Measurements from ENCODE around the gene KCNMA1. TPM values are rescaled to one million over a fixed set of nuclear protein-coding genes. Genes with fewer than 3 reads are reported as not detected.

Gene KCNMA1
- total RNA-seq, 2 experiments from 2014 or later: not detected

DNA sequence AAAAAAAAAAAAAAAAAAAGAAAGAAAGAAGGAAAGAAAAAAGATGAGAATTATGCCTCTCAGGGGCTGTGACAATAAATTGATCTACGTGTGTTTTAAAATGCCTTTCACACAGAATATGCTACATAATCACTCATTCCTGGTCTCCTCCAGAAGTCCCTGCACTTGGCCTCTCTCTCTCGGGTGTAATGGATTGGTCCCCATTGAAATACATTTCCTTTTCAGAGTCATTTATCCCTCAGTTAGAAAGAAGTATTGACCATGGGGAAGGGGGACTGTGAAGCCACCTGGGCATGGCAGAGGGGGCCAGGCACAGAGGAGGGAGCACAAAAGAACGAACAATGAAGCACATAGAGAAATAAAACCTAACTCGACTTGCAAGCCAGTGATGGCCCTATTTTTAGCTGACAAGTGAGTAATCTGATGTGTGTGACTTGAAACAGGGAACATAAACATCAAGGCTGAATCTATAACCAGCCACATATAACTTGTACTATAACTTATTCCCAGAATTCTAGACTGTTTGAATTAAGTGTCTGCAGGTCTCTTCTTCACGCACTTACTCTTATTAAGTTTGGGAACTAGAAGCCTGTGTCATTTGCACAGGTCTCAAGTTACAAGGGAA, 490.8 kb downstream of the KCNMA1 start:
- ChIA-PET POLR2A (no interaction called here), CTCF (no interaction called here)
- intact Hi-C loops (cut with micrococcal nuclease): no loop called here
- peaks cover 1% of the 10 kb centered on the region for H3K27me3 Mint-ChIP-seq
- H3K4me1 Mint-ChIP-seq (ENCODE audit: low read depth): no peaks in the 10 kb centered on the region
- no peaks in the 10 kb centered on the region for H3K36me3 Mint-ChIP-seq
- no peak overlapping the region for H3K4me3 Mint-ChIP-seq
- H3K27ac Mint-ChIP-seq: no peak overlapping the region
- no peaks in the 10 kb centered on the region for H3K9me3 Mint-ChIP-seq
- no peak for DNase-seq

- H3K4me1 Mint-ChIP-seq (ENCODE audit: low read depth): no peaks in the 10 kb centered on the region
- no peak overlapping the region for H3K4me3 Mint-ChIP-seq
- DNase-seq: no peak
- CTCF ChIA-PET: no interaction called here
- intact Hi-C loops (cut with micrococcal nuclease): no loop called here
- H3K36me3 Mint-ChIP-seq: no peaks in the 10 kb centered on the region
- no peaks in the 10 kb centered on the region for H3K9me3 Mint-ChIP-seq
- H3K27ac Mint-ChIP-seq: no peak overlapping the region
- H3K27me3 Mint-ChIP-seq: peaks cover 1% of the 10 kb centered on the region
- POLR2A ChIA-PET: no interaction called here
Measured at GRCh38 chr10:77144656-77145055, 493.0 kb downstream of the KCNMA1 start.

GRCh38 chr10:77139252-77140160, 498.1 kb downstream of the KCNMA1 start:
- ChIA-PET CTCF (no interaction called here), POLR2A (no interaction called here)
- no peak overlapping the region for H3K4me3 Mint-ChIP-seq
- H3K4me1 Mint-ChIP-seq (ENCODE audit: low read depth): no peaks in the 10 kb centered on the region
- H3K9me3 Mint-ChIP-seq: no peaks in the 10 kb centered on the region
- H3K36me3 Mint-ChIP-seq: no peaks in the 10 kb centered on the region
- intact Hi-C loops (cut with micrococcal nuclease): no loop called here
- peaks cover 1% of the 10 kb centered on the region for H3K27me3 Mint-ChIP-seq
- H3K27ac Mint-ChIP-seq: no peak overlapping the region
- DNase-seq: no peak

DNA sequence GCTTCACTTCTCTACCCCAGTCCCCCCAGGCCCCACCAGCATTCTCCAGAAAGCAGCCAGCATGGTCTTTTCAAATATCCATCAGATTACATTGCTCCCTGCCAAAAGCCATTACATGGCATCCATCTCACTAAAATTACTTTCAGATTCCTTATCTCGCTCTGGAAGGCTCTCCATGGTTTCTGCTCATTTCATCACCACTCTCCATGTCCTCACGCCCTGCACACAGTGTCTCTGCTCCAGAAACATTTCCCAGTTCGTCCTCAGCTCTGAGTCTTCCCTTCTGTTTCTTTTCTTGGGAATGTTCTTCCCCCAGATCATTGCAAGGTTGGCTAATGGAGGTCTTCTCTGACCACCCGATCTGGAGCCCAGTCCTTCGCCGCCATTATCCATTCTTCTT, 499.1 kb downstream of the KCNMA1 start:
- H3K27ac Mint-ChIP-seq: no peak overlapping the region
- ChIA-PET CTCF (no interaction called here), POLR2A (no interaction called here)
- H3K4me3 Mint-ChIP-seq: no peak overlapping the region
- no peaks in the 10 kb centered on the region for H3K4me1 Mint-ChIP-seq (ENCODE audit: low read depth)
- H3K36me3 Mint-ChIP-seq: no peaks in the 10 kb centered on the region
- H3K9me3 Mint-ChIP-seq: no peaks in the 10 kb centered on the region
- DNase-seq: no peak
- peaks cover 1% of the 10 kb centered on the region for H3K27me3 Mint-ChIP-seq
- intact Hi-C loops (cut with micrococcal nuclease): no loop called here

DNA sequence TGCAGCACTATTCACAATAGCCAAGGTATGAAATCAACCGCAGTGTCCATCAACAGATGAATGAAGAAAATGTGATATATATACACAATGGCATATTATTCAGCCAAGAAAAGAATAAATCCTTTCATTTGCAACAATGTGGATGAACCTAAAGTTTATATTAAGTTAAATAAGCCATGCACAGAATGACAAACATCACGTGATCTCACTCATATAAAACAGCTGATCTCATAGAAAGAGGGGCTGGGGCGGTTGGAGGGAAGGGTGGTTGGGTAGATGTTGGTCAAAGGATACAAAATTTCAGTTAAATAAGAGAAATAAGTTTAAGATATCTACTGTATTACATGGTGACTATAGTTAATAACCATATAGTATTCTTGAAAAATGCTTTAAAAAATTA, 502.1 kb downstream of the KCNMA1 start:
- intact Hi-C loops (cut with micrococcal nuclease): no loop called here
- peaks cover 5% of the 10 kb centered on the region for H3K27me3 Mint-ChIP-seq
- POLR2A ChIA-PET: no interaction called here
- no peaks in the 10 kb centered on the region for H3K36me3 Mint-ChIP-seq
- H3K4me3 Mint-ChIP-seq: no peak overlapping the region
- CTCF ChIA-PET: interaction anchor here (1.0 kb wide), 1 partner anchor 31 kb away, joined by 4 read pairs; no protein-coding TSS in a partner anchor
- H3K27ac Mint-ChIP-seq: no peak overlapping the region
- H3K4me1 Mint-ChIP-seq (ENCODE audit: low read depth): no peaks in the 10 kb centered on the region
- no peak for DNase-seq
- no peaks in the 10 kb centered on the region for H3K9me3 Mint-ChIP-seq

DNA sequence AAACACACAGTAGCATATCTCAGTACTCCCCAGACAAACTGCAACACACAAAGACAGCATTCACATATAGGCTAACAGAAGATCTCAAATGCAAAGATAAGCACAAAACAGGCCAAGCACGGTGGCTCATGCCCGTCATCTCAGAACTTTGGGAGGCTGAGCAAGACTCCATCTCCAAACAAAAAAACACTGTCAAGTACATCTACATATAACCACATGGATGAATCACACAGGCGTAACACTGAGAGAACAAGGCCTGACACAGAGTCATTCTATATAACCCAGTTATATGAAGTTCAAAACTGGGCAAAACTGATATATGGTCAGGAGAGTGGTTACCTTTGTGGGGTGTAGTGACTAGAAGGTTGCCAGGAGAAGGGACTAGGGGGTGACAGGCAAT, 506.4 kb downstream of the KCNMA1 start:
- Mint-ChIP-seq H3K27me3 (peaks cover 9% of the 10 kb centered on the region), H3K27ac (no peak overlapping the region), H3K36me3 (no peaks in the 10 kb centered on the region), H3K4me3 (no peak overlapping the region), H3K4me1 (ENCODE audit: low read depth) (no peaks in the 10 kb centered on the region), H3K9me3 (no peaks in the 10 kb centered on the region)
- ChIA-PET POLR2A (no interaction called here), CTCF (no interaction called here)
- DNase-seq: no peak
- intact Hi-C loops (cut with micrococcal nuclease): no loop called here

DNA sequence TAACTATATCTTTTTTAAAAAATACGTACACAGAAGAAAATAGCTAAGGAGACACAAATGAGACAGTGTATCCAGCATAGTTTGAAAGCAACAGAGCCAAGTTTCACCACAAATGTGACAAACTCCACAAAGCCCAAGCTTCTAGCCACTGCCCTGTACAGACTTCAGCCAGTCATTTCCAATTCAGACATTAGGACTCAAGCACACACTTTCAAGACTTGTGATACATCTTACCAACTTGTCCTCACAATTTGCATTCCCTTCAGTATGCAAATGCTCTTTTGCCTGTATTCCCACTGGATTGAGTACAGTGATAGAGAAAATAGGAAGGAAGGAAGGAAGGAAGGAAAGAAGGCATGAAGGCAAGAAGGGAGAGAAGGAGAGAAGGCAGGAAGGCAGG, 510.4 kb downstream of the KCNMA1 start:
- H3K27ac Mint-ChIP-seq: no peak overlapping the region
- H3K27me3 Mint-ChIP-seq: peaks cover 9% of the 10 kb centered on the region
- no peak for DNase-seq
- CTCF ChIA-PET: no interaction called here
- H3K36me3 Mint-ChIP-seq: no peaks in the 10 kb centered on the region
- intact Hi-C loops (cut with micrococcal nuclease): no loop called here
- H3K4me3 Mint-ChIP-seq: no peak overlapping the region
- no peaks in the 10 kb centered on the region for H3K4me1 Mint-ChIP-seq (ENCODE audit: low read depth)
- no peaks in the 10 kb centered on the region for H3K9me3 Mint-ChIP-seq
- POLR2A ChIA-PET: no interaction called here

DNA sequence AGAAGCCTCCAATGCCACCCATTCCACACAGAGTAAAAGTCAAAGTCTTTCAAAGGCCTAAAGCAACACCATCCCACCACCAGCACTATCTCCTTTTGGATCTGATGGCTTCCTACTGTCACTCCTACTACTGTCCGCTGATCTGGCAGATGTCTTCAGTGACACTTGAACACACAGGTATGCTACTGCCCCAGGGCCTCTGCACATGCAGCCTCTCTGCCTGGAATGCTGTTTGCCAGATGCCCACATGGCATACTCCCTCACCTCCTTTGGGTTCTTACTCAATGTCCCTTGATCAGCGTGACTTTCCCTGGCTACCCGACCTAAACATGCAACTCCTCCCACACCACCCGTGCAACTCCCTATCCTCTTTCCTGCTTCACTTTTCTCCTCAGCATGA, 512.4 kb downstream of the KCNMA1 start:
- H3K4me3 Mint-ChIP-seq: no peak overlapping the region
- no peaks in the 10 kb centered on the region for H3K4me1 Mint-ChIP-seq (ENCODE audit: low read depth)
- intact Hi-C loops (cut with micrococcal nuclease): no loop called here
- H3K36me3 Mint-ChIP-seq: no peaks in the 10 kb centered on the region
- POLR2A ChIA-PET: no interaction called here
- H3K27ac Mint-ChIP-seq: no peak overlapping the region
- DNase-seq: no peak
- H3K27me3 Mint-ChIP-seq: peaks cover 3% of the 10 kb centered on the region
- CTCF ChIA-PET: no interaction called here
- H3K9me3 Mint-ChIP-seq: no peaks in the 10 kb centered on the region

DNA sequence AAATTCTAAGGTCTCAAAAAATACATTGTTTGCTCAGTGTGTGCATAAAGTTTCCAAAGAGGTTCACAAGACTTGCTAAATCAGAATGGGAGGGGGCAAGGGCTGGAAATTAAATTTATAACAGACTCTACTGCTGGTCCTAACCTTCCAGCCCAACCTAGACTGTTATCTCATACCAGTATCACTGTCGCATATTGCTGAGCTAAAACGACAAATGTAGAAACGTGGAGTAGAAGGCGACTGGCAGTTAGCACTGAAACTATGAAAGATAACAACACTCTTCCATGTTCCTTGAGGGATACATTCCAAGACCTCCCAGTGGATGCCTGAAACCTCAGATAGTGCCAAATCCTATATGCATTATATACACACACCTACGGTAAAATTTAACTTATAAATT, 514.3 kb downstream of the KCNMA1 start:
- peaks cover 3% of the 10 kb centered on the region for H3K27me3 Mint-ChIP-seq
- no peak for DNase-seq
- H3K27ac Mint-ChIP-seq: no peak overlapping the region
- ChIA-PET POLR2A (no interaction called here), CTCF (no interaction called here)
- no peaks in the 10 kb centered on the region for H3K9me3 Mint-ChIP-seq
- intact Hi-C loops (cut with micrococcal nuclease): no loop called here
- H3K36me3 Mint-ChIP-seq: no peaks in the 10 kb centered on the region
- H3K4me1 Mint-ChIP-seq (ENCODE audit: low read depth): no peaks in the 10 kb centered on the region
- H3K4me3 Mint-ChIP-seq: no peak overlapping the region

- Mint-ChIP-seq H3K27me3 (no peaks in the 10 kb centered on the region), H3K9me3 (no peaks in the 10 kb centered on the region), H3K4me3 (no peak overlapping the region), H3K27ac (no peak overlapping the region), H3K36me3 (no peaks in the 10 kb centered on the region), H3K4me1 (ENCODE audit: low read depth) (no peaks in the 10 kb centered on the region)
- CTCF ChIA-PET: no interaction called here
- no peak for DNase-seq
- POLR2A ChIA-PET: no interaction called here
- intact Hi-C loops (cut with micrococcal nuclease): no loop called here
Measured at GRCh38 chr10:77121829-77122228, 515.8 kb downstream of the KCNMA1 start.

DNA sequence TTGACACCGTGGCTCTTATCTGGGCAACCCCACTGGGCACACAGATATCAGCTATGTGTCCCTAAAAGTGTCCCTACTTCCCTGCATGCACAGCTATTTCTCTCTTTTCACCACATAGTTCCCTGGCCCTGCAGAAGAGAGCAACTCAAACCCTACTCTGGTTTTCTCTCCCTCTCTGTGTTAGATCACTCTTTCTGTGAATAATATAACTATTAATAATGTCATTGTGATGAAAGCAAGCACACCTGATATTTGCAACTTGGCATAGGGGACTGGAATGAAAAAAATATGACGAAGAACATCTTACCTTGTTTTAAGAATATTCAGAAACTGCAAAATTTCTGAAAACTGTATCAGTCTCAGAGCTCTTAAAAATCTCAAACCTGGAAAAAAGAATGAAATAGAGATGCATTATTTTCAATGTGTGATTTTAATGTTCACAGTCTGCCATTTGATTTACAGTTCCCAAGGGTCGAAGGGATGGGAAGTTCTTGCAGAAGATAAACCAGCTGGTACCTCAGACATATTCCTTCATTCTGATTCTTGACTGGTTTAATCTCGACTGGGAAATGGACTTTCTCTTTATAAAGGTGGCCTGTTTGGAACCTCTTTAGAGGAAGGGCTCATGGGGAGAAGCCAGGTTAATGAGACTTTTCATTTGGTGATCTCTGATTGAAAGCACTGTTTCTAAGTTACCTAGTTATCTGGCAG, 516.8 kb downstream of the KCNMA1 start:
- no peaks in the 10 kb centered on the region for H3K27me3 Mint-ChIP-seq
- CTCF ChIA-PET: no interaction called here
- H3K36me3 Mint-ChIP-seq: no peaks in the 10 kb centered on the region
- no peak overlapping the region for H3K27ac Mint-ChIP-seq
- no peak overlapping the region for H3K4me3 Mint-ChIP-seq
- intact Hi-C loops (cut with micrococcal nuclease): no loop called here
- no peaks in the 10 kb centered on the region for H3K9me3 Mint-ChIP-seq
- DNase-seq: no peak
- POLR2A ChIA-PET: no interaction called here
- no peaks in the 10 kb centered on the region for H3K4me1 Mint-ChIP-seq (ENCODE audit: low read depth)

GRCh38 chr10:77120012-77120411, 517.6 kb downstream of the KCNMA1 start:
- intact Hi-C loops (cut with micrococcal nuclease): no loop called here
- Mint-ChIP-seq H3K4me1 (ENCODE audit: low read depth) (no peaks in the 10 kb centered on the region), H3K27me3 (no peaks in the 10 kb centered on the region), H3K27ac (no peak overlapping the region), H3K4me3 (no peak overlapping the region), H3K36me3 (no peaks in the 10 kb centered on the region), H3K9me3 (no peaks in the 10 kb centered on the region)
- ChIA-PET POLR2A (no interaction called here), CTCF (interaction anchor here (1.0 kb wide), 1 partner anchor 54 kb away, joined by 3 read pairs; no protein-coding TSS in a partner anchor)
- no peak for DNase-seq

Measured in activated CD4-positive, alpha-beta memory T cell treated with anti-CD3 and anti-CD28 coated beads for 36 hours (primary cell).